WI38 (cell line): ENCODE results near the gene PAPPA.

Experiments used
- H3K4me3 ChIP-seq: 2 replicates; pipeline ENCODE4 v1.5.1; 2011; ENCODE audit warnings: low read depth, mild to moderate bottlenecking, control low read depth, low read length
- CTCF ChIP-seq: IDR thresholded peaks from 2 replicates; pipeline ENCODE4 v1.5.1; 2012; ENCODE audit warnings: low read depth, mild to moderate bottlenecking, control low read depth, low read length

Gene PAPPA

GRCh38 chr9:116298878-116299391, 145.3 kb downstream of the PAPPA start:
- no peak for TF ChIP-seq CTCF
- H3K4me3 ChIP-seq, result no peak overlapping the region

GRCh38 chr9:116300360-116300870, 146.8 kb downstream of the PAPPA start:
- H3K4me3 ChIP-seq, result no peak overlapping the region
- no peak for TF ChIP-seq CTCF

- no peak for TF ChIP-seq CTCF
- no peak overlapping the region for H3K4me3 ChIP-seq
Observed at GRCh38 chr9:116303270-116303669, 149.7 kb downstream of the PAPPA start.

GRCh38 chr9:116303886-116304538, 150.4 kb downstream of the PAPPA start:
- H3K4me3 ChIP-seq, result no peak overlapping the region
- TF ChIP-seq CTCF, result no peak

- TF ChIP-seq CTCF, result no peak
- no peak overlapping the region for H3K4me3 ChIP-seq
Observed at GRCh38 chr9:116304761-116305160, 151.2 kb downstream of the PAPPA start.

GRCh38 chr9:116308076-116308475, 154.5 kb downstream of the PAPPA start:
- no peak overlapping the region for H3K4me3 ChIP-seq
- no peak for TF ChIP-seq CTCF

- no peak overlapping the region for H3K4me3 ChIP-seq
Observed at GRCh38 chr9:116309900-116310611, 156.5 kb downstream of the PAPPA start.

More at GRCh38 chr9:116309900-116310611, 156.5 kb downstream of the PAPPA start:
- TF ChIP-seq CTCF, result no peak
